ENCODE measurements around the gene SUPT7L.
"Not testable (repeated sequence)": the region's sequence is repeated elsewhere in the genome, so short reads cannot be mapped to it uniquely, and the experiment has no call there.

Gene SUPT7L

DNA sequence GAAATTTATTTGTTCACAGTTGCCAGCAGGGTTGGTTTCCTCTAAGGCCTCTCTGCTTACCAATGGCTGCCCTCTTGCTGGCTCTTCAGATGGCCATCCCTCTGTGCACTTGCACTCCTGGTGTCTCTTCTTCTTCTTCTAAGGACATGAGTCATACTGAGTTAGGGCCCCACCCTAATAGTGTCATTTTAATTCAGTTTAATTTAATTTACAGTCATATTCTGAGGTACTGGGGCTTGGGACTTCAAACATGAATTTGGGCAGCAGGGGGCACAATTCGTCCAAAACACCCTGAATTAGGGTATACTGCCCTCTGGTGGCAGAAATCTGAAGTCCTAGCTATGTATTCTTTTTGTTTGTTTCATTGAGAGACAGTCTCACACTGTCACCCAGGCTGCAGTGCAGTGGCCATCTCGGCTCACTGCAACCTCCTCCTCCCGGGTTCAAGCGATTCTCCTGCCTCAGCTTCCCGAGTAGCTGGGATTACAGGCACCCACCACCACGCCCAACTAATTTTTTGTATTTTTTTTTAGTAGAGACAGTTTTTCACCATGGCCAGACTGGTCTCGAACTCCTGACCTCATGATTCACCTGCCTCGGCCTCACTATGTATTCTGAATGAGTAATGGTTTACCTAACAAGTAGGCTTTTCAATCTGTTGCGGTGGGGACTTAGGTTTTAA, 20.1 kb upstream of the SUPT7L start:
- peak; percentile 98 for DNase-seq

GRCh38 chr2:27682334-27682771, 18.9 kb upstream of the SUPT7L start:
- DNase-seq, result not testable (repeated sequence)

DNA sequence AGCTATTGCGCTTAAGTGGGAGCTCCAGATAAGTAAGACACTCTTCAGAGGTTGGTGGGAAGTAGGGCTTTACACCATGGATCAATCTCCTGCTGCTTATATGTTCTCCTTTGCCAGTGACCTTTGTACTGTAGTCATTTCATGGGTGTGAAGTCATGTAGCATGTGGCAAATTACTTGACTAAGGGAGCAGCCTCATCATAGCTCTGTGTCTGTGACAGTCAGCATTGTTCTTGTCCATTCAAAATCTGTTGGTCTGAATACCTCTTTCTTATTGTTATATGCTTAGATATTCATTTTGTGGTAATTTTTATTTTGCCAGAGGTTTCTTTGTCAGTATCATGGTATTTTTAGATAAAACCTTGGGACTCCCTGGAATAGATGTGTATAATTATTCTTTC, 18.4 kb upstream of the SUPT7L start:
- DNase-seq, result no peak

DNA sequence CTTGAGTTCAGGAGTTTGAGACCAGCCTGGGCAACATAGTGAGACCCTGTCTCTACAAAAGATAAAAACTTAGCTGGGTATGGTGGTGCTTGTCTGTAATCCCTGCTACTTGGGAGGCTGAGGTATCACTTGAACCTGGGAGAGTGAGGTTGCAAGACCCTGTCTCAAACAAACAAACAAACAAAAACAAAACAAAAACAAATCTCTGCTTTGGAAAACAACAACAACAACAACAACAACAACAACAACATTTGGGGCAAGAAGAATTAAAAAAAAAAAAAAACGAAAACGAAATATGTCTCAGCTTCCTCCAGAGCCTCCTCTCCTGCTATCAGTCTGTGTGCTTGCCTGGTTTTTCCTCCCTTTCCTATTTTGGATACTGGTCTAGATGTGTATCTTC, 17.2 kb upstream of the SUPT7L start:
- no peak for DNase-seq

DNA sequence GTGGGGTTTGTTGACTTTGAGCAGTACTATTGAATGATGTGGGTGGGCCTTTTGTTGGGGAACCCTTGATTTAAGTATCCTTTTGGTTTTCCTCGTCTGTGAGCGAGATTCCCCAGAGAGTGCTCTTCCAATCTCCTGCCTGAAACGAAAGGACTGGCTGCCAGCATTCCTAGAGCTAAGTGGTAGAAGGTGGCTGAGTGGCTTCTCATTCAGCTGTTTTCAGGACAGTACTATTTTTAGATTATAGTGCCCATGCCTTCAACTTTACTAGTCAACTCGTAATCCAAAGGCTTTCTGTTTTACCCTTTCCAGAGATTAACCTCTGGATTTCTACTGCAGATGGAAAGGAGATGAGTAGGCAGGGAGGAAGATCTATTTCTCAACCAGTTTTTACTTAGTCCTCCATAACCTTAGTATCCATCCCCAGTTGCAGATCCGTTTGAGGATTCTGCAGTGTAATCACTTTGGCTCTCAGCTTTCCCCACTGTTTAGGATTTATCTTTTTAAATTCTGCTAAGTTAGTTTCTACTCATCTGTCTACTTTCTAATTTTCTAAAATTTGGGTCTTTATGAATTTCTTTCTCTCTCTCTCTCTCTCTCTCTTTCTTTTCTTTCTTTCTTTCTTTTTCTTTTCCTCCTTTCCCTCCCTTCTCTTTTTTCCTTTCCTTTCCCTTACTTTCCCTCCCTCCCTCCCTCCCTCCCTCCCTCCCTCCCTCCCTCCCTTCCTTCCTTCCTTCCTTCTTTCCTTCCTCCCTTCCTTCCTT, 9.5 kb upstream of the SUPT7L start:
- no peak for DNase-seq

- DNase-seq, result no peak
Observed at GRCh38 chr2:27671235-27671634, 7.8 kb upstream of the SUPT7L start.

DNA sequence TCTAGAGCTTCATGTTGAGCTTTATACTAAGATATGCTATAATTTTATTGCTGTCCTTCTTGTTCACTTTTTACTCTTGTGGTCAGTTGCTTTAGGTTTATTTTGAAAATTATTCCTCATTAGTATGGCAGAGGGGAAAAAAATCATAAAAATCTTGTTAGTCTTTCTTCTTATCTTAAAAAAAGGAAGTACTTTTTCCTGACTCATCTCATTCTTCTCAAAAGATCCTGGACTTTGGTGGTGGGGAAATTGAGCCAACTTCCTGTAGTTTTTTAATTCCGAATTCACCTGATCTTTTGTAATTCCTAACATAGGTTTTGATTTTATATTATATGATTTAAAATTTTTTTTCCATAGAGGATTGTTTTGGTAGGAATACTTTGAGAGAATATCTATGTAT, 4.0 kb upstream of the SUPT7L start:
- DNase-seq, result no peak

DNA sequence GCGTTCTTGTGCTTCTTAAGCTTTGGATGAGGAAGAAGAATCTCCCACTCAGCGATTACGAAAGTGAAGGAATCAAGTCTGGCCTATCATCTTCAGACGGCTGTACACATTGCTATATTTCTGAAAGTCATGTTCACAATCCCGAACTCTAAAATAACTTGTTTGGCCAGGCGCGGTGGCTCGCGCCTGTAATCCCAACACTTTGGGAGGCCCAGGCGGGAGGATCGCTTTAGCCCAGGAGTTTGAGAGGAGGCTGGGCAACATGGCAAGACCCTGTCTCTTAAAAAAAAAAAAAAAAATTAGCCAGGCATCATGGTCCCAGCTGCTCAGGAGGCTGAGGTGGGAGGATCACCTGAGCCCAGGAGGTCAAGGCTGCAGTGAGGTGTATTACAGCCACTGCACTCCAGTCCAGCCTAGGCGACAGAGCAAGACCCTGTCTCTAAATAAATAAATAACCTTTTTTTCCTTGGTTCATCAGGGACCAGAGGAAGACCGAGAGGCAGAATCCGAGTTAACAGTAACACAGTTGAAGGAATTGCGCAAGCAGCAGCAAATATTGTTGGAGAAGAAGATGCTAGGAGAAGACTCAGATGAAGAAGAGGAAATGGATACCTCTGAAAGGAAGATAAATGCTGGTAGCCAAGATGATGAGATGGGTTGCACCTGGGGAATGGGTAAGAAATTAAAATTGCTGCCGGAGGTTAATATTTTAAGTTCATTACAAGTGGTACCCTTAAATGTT, 1.4 kb upstream of the SUPT7L start:
- DNase-seq, result no peak

DNA sequence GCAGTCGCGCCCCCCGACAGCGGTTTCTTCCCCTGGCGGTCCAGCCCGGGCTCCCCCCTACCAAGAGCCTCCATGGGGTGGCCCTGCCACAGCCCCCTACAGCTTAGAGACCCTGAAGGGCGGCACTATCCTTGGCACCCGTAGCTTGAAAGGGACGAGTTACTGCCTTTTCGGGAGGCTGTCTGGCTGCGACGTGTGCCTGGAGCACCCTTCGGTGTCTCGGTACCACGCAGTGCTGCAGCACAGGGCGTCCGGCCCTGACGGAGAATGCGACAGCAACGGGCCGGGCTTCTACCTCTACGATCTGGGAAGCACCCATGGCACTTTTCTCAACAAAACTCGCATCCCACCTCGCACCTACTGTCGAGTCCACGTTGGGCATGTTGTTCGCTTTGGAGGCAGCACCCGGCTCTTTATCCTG, 750 bp upstream of the SUPT7L start:
- DNase-seq, result peak; percentile 10

- no peak for DNase-seq
Observed at GRCh38 chr2:27661371-27661770, 2.0 kb downstream of the SUPT7L start.

DNA sequence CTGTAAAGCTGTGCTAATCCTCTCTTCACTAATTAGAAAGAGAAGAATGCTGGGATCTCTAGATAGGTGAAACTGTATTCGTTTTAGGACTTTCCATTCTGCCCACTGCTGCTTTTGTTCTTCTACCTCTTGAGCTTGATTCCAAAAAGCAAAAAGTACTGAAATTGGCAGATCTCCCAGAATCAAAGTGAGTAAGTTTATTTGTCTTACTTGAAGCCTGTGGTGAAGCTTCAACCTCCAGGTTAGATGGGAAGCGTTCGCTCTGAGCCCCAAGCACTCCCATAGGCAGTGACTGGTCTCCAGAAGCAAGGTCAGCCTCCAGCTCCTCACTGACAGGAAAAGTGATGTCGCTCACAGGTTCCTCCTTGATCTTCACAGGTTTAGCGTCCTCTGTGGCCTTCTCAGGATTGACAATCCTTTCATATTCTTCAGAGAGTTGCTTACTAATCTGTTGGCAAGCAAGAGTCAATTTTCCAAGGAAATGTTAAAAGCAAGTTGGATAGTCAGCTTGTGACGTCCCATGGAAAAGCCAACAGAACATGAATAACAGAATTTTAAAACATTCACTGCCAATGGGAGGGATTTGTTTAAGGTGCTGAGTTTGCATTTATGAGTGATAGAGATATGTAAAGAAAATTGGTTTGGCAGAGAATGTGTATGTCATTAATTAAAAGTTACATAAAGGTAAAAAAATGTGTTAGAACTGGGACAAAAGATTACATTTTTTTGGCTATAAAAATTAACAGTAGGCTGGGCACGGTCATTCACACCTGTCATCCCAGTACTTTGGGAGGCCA, 8.1 kb downstream of the SUPT7L start:
- DNase-seq, result no peak

DNA sequence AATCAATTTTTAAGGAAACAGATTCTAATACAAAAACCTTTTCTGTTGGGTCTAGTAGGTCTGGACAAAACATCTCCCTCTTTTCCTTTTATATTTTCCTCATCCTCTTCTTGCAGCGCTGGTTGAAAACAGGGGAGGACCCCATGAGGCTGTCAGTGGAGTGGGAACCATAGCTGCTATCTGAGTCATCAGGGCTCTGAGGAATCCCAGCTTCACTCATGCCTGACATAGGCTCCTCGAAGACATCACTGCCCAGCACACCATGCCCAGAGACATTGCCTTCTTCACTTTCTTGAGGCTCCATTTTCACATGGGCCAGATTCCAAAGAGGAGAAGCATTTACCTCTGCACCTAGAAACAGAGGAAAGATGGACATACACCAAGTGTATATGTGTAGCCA, 10.0 kb downstream of the SUPT7L start:
- DNase-seq, result no peak

GRCh38 chr2:27652790-27653189, 10.6 kb downstream of the SUPT7L start:
- no peak for DNase-seq

- no peak for DNase-seq
Observed at GRCh38 chr2:27652341-27652740, 11.1 kb downstream of the SUPT7L start.

GRCh38 chr2:27651056-27651455, 12.4 kb downstream of the SUPT7L start:
- no peak for DNase-seq

DNA sequence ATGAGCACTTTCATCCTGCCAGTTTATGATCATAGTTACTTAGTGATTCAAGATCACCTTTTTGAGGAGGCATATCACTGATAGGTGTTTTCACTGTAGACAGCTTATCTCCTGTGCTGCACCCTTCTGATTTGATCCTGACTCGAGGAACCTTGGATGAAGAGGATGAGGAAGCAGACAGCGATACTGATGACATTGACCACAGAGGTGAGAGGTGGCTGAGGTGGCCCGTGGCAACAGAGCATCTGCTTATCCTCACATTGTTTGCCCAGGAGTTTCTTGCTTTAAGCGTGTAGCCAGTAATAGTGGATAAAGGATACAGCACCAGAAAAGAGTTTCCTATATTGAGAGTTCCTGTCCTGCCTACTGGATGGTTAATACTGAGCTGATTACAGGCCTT, 15.7 kb downstream of the SUPT7L start:
- DNase-seq, result no peak

GRCh38 chr2:27647289-27647688, 16.1 kb downstream of the SUPT7L start:
- no peak for DNase-seq

GRCh38 chr2:27645197-27645596, 18.2 kb downstream of the SUPT7L start:
- DNase-seq, result no peak

- DNase-seq, result no peak
Observed at GRCh38 chr2:27640722-27641245, 22.6 kb downstream of the SUPT7L start.

GRCh38 chr2:27638709-27639108, 24.7 kb downstream of the SUPT7L start:
- no peak for DNase-seq

DNA sequence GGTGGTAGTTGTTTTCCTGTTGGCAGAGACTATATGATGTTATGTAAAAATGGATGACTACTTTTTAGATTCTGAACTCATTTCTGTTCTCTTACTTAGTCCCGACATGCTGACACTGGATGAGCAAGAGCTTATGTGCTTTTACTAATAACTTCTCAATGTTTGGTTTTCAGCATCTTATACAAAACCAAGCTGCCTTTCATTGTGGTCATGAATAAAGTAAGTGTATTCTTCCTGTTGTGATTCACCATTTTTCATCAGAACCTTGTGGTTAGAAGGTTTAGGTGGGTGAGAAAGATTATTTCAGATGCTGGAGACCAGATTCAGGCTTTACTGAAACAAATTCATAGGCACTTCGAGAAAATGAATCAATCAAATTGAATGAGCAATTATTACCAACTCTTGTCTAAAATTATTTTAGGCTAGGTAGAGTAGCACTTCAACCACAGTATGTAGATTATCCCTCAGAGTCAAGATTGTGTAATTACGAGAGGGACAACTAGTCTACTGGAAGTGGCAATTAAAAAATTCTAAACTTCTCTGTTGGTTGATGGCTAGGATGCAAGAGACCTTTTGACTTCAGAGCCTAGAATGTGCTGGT, 25.3 kb downstream of the SUPT7L start:
- no peak for DNase-seq

- no peak for DNase-seq
Observed at GRCh38 chr2:27636766-27637165, 26.6 kb downstream of the SUPT7L start.

Measured in hematopoietic multipotent progenitor cell treated with erythropoietin and hydrocortisone succinate and interleukin-3 and kit ligand, for 8 days (in vitro differentiated cells).